Uterus (tissue), 4 donors: ENCODE results near the gene CEP112. TPM values are rescaled to one million over a fixed set of nuclear protein-coding genes. Genes with fewer than 3 reads are reported as not detected.
"Not testable (repeated sequence)": the region's sequence is repeated elsewhere in the genome, so short reads cannot be mapped to it uniquely, and the experiment has no call there.

ENCODE experiments used
- DNase-seq, 2 donors: peaks; one replicate each; pipeline ENCODE4 v3.0.0-alpha.2; 2019 to 2020
- H3K27ac ChIP-seq, 2 donors: fragments of 200-600 bp; sonication (generic); 1 replicate in 1 of 2; 2 replicates in 1 of 2; pipeline ENCODE4 v1.5.1; 2016 to 2018
- H3K27me3 ChIP-seq, 2 donors: fragments of 200-600 bp; sonication (generic); one replicate each; pipeline ENCODE4 v1.5.1; 2018 to 2019; ENCODE audit warnings: control low read depth in 1 of 2
- H3K36me3 ChIP-seq, 2 donors: fragments of 200-600 bp; sonication (generic); one replicate each; pipeline ENCODE4 v1.5.1; 2019; ENCODE audit warnings: control low read depth in 1 of 2
- H3K4me1 ChIP-seq, 2 donors: fragments of 200-600 bp; sonication (generic); one replicate each; pipeline ENCODE4 v1.5.1; 2018 to 2019; ENCODE audit warnings: control low read depth in 1 of 2
- H3K4me3 ChIP-seq, 2 donors: fragments of 200-600 bp; sonication (generic); 1 replicate in 1 of 2; 2 replicates in 1 of 2; pipeline ENCODE4 v1.5.1; 2018 to 2019; ENCODE audit warnings: mild to moderate bottlenecking in 1 of 2
- H3K9me3 ChIP-seq, 2 donors: fragments of 200-600 bp; sonication (generic); one replicate each; pipeline ENCODE4 v1.5.1; 2019; ENCODE audit warnings: control low read depth in 1 of 2
- CTCF ChIP-seq, 4 experiments: fragments of 200-600 bp in 2 of 4; fragments of 450-650 bp in 2 of 4; sonication (generic) in 2 of 4; IDR thresholded peaks; one replicate each; pipeline ENCODE4 v1.5.1; 2016 to 2019; ENCODE audit warnings: antibody characterized with exemption in 4 of 4, mild to moderate bottlenecking in 2 of 4, moderate library complexity in 1 of 4
- POLR2A ChIP-seq, 2 donors: fragments of 450-650 bp; IDR thresholded peaks; one replicate each; pipeline ENCODE4 v1.6.1; 2016; ENCODE audit warnings: antibody characterized with exemption in 2 of 2, mild to moderate bottlenecking in 1 of 2, moderate library complexity in 1 of 2
- intact Hi-C: fragments of 100-400 bp; cut with DNase I; formaldehyde crosslinking; loops from one replicate; pipeline ENCODE4 v1.15.1; 2023; ENCODE audit warnings: low total_unique reads
- total RNA-seq, 4 donors: library from RNA; depleted of rRNA in 3 of 4; stranded (reverse); fragments of >200 nt in 3 of 4; gene quantifications; one replicate each; pipeline versions ENCODE4 v1.1.0 to v1.2.4, GENCODE V29; 2014 to 2023
- donor health status: DM: yes; HTN: yes; CAD: no.

The CEP112 gene
- total RNA-seq, 4 donors from 2014 or later, result 36.6 to 96.5 (median 52.4) TPM

GRCh38 chr17:65817951-65818350, 374.0 kb downstream of the CEP112 start:
- no peak overlapping the region for H3K4me3 ChIP-seq
- intact Hi-C loops, result no loop called here
- TF ChIP-seq CTCF (IDR thresholded peaks at IDR 0.05) (no peak), POLR2A (IDR thresholded peaks at IDR 0.05) (no peak)
- H3K36me3 ChIP-seq, result no peaks in the 10 kb centered on the region
- no peak for DNase-seq
- H3K27me3 ChIP-seq, result no peaks in the 10 kb centered on the region
- no peaks in the 10 kb centered on the region for H3K9me3 ChIP-seq
- H3K27ac ChIP-seq, result no peak overlapping the region
- H3K4me1 ChIP-seq, result no peaks in the 10 kb centered on the region

GRCh38 chr17:65814418-65814817, 377.5 kb downstream of the CEP112 start:
- Histone ChIP-seq H3K4me3 (no peak overlapping the region), H3K27me3 (no peaks in the 10 kb centered on the region), H3K27ac (no peak overlapping the region), H3K9me3 (no peaks in the 10 kb centered on the region), H3K36me3 (no peaks in the 10 kb centered on the region), H3K4me1 (no peaks in the 10 kb centered on the region)
- TF ChIP-seq POLR2A (IDR thresholded peaks at IDR 0.05), result no peak
- no peak for DNase-seq
- intact Hi-C loops, result no loop called here

- Histone ChIP-seq H3K27ac (no peak overlapping the region), H3K4me1 (no peaks in the 10 kb centered on the region), H3K9me3 (no peaks in the 10 kb centered on the region), H3K27me3 (no peaks in the 10 kb centered on the region), H3K36me3 (no peaks in the 10 kb centered on the region), H3K4me3 (no peak overlapping the region)
- DNase-seq, result no peak
- TF ChIP-seq CTCF (IDR thresholded peaks at IDR 0.05) (no peak), POLR2A (IDR thresholded peaks at IDR 0.05) (no peak)
- intact Hi-C loops, result no loop called here
These were observed 378.6 kb downstream of the CEP112 start for GRCh38 chr17:65813306-65813705.

GRCh38 chr17:65811043-65811442, 380.9 kb downstream of the CEP112 start:
- Histone ChIP-seq H3K36me3 (no peaks in the 10 kb centered on the region), H3K4me3 (no peak overlapping the region), H3K27ac (no peak overlapping the region), H3K27me3 (no peaks in the 10 kb centered on the region), H3K9me3 (no peaks in the 10 kb centered on the region), H3K4me1 (no peaks in the 10 kb centered on the region)
- no peak for DNase-seq
- intact Hi-C loops, result no loop called here
- TF ChIP-seq POLR2A (IDR thresholded peaks at IDR 0.05) (no peak), CTCF (IDR thresholded peaks at IDR 0.05) (no peak)

GRCh38 chr17:65809366-65809765, 382.6 kb downstream of the CEP112 start:
- no peaks in the 10 kb centered on the region for H3K4me1 ChIP-seq
- H3K9me3 ChIP-seq, result no peaks in the 10 kb centered on the region
- intact Hi-C loops, result no loop called here
- no peak overlapping the region for H3K27ac ChIP-seq
- TF ChIP-seq POLR2A (IDR thresholded peaks at IDR 0.05) (no peak), CTCF (IDR thresholded peaks at IDR 0.05) (no peak)
- no peak overlapping the region for H3K4me3 ChIP-seq
- DNase-seq, result no peak
- H3K36me3 ChIP-seq, result no peaks in the 10 kb centered on the region
- no peaks in the 10 kb centered on the region for H3K27me3 ChIP-seq

GRCh38 chr17:65808566-65808965, 383.4 kb downstream of the CEP112 start:
- intact Hi-C loops, H3K27me3 ChIP-seq, H3K36me3 ChIP-seq, H3K4me1 ChIP-seq, DNase-seq, H3K9me3 ChIP-seq, H3K27ac ChIP-seq, H3K4me3 ChIP-seq: not testable (repeated sequence)
